RWPE1 (cell line): ENCODE measurements around the gene DCAF15.

Experiments
- CTCF ChIA-PET: fragments of 350-600 bp; sonication (Branson Sonifier 250); formaldehyde crosslinking; extraction: SDS; loops from one replicate; lab custom pipeline; 2021; lab: Yijun Ruan, JAX
- POLR2A ChIA-PET: fragments of 400-600 bp; formaldehyde crosslinking; extraction: SDS; loops from one replicate; lab custom pipeline; 2020; ENCODE audit warnings: antibody characterized with exemption; ENCODE audit not compliant: low non-redundant PET; lab: Yijun Ruan, JAX
- DNase-seq: peaks from one replicate; pipeline ENCODE4 v3.0.0; 2012; ENCODE audit warnings: low spot score
- H3K27ac ChIP-seq: fragments of 450-650 bp; 2 replicates; pipeline ENCODE4 v1.5.1; 2017
- TF ChIP-seq, protein P1 (sequence below): fragments of 450-650 bp; conservative IDR thresholded peaks from 2 replicates; pipeline ENCODE4 v1.5.1; 2017; ENCODE audit warnings: low read depth, mild to moderate bottlenecking

Gene DCAF15

DNA sequence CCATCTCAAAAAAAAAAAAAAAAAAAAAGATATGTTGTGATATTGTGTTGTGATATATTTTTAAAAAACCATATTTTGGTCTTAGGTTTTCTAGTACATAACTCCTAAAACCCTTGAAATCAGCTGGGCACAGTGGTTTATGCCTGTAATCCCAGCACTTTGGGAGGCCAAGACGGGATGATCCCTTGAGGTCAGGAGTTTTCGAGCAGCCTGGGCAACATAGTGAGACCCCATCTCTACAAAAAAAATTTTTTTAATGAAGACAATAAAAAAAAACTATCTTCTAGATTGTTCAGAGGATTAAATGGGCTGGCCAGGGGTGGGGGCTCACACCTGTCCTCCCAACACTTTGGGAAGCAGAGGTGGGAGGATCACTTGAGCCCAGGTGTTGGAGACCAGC lies 1.3 kb upstream of the DCAF15 start:
- TF ChIP-seq, protein P1, sequence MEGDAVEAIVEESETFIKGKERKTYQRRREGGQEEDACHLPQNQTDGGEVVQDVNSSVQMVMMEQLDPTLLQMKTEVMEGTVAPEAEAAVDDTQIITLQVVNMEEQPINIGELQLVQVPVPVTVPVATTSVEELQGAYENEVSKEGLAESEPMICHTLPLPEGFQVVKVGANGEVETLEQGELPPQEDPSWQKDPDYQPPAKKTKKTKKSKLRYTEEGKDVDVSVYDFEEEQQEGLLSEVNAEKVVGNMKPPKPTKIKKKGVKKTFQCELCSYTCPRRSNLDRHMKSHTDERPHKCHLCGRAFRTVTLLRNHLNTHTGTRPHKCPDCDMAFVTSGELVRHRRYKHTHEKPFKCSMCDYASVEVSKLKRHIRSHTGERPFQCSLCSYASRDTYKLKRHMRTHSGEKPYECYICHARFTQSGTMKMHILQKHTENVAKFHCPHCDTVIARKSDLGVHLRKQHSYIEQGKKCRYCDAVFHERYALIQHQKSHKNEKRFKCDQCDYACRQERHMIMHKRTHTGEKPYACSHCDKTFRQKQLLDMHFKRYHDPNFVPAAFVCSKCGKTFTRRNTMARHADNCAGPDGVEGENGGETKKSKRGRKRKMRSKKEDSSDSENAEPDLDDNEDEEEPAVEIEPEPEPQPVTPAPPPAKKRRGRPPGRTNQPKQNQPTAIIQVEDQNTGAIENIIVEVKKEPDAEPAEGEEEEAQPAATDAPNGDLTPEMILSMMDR: no peak
- POLR2A ChIA-PET: no interaction called here
- DNase-seq: no peak
- H3K27ac ChIP-seq: 0 out of 2 replicates have a peak overlapping the region, but pooled peaks have one; percentile 88
- CTCF ChIA-PET: no interaction called here

DNA sequence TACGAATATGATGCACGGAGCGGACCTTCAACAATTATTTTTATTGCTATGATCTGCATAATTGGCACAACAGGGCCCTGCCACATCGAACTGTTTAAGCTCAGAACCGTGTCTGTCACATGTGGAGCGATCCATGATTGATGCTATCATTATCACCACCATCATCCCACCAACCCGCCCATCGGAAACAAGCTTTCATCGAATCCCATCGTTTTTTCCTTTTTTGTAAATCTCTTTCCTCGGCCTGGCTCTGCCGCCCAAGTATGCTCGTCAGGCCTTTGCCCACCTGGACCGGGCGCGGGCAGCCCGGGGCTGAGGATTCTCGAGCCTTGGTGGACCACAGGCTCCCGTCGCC lies 533 bp upstream of the DCAF15 start:
- ChIA-PET POLR2A (interaction anchor here (0.6 kb wide), 1 partner anchor 16 kb away, joined by 3 read pairs; no protein-coding TSS in a partner anchor), CTCF (no interaction called here)
- DNase-seq: no peak
- TF ChIP-seq, protein P1: no peak
- H3K27ac ChIP-seq: peak overlapping the region; percentile 88

- TF ChIP-seq, protein P1: no peak; the same call in 1 of the 2 replicates
- peak overlapping the region; percentile 88 for H3K27ac ChIP-seq
- POLR2A ChIA-PET: interaction anchor here (1.0 kb wide), 1 partner anchor 17 kb away, joined by 4 read pairs; no protein-coding TSS in a partner anchor
- DNase-seq: peak; percentile 67
- CTCF ChIA-PET: interaction anchor here (0.6 to 2.0 kb wide), 5 partner anchors 19 to 108 kb away, joined by 3 to 5 read pairs (median 4); no protein-coding TSS in a partner anchor
These were observed 722 bp downstream of the DCAF15 start for GRCh38 chr19:13952931-13953531.

GRCh38 chr19:13954185-13954584 lies 1.9 kb downstream of the DCAF15 start:
- DNase-seq: no peak
- TF ChIP-seq, protein P1: no peak
- POLR2A ChIA-PET: no interaction called here
- H3K27ac ChIP-seq: peak overlapping the region; percentile 88
- CTCF ChIA-PET: interaction anchor here (0.6 to 2.0 kb wide), 2 partner anchors 20 to 73 kb away, joined by 3 to 5 read pairs; no protein-coding TSS in a partner anchor

GRCh38 chr19:13955662-13956364 lies 3.5 kb downstream of the DCAF15 start:
- CTCF ChIA-PET: interaction anchor here (1.0 kb wide), 1 partner anchor 75 kb away, joined by 7 read pairs; no protein-coding TSS in a partner anchor
- POLR2A ChIA-PET: no interaction called here
- 0 out of 2 replicates have a peak overlapping the region, but pooled peaks have one; percentile 33 for H3K27ac ChIP-seq
- no peak for DNase-seq
- TF ChIP-seq, protein P1: no peak

DNA sequence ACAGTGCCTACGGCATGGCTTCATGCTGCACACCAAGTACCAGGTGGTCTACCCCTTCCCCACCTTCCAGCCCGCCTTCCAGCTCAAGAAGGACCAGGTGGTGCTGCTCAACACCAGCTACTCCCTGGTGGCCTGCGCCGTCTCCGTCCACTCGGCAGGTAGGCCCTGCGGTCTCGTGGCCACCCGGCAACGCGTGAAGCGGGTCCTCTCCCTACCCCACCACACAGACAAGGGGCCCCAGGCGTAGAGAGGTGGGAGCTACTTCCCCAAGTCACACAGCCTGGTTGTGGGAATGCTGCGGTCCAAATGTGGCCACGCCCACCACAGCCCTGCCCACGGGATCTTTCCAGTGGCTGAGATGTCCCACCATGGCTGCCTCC lies 4.0 kb downstream of the DCAF15 start:
- DNase-seq: no peak
- ChIA-PET POLR2A (no interaction called here), CTCF (interaction anchor here (1.0 kb wide), 1 partner anchor 62 kb away, joined by 3 read pairs; no protein-coding TSS in a partner anchor)
- peak overlapping the region; percentile 33; the same call in 1 of the 2 replicates for H3K27ac ChIP-seq
- TF ChIP-seq, protein P1: no peak
